Ishikawa (cell line): ENCODE data around the gene CASP10.

ENCODE experiments used
- CEBPB ChIP-seq: IDR thresholded peaks from 2 replicates; pipeline ENCODE4 v1.6.1; 2012
- CREB1 ChIP-seq: IDR thresholded peaks from 2 replicates; pipeline ENCODE4 v1.6.1; 2012; ENCODE audit warnings: low read depth
- EGR1 ChIP-seq: IDR thresholded peaks from 2 replicates; pipeline ENCODE4 v1.6.1; 2012
- EP300 ChIP-seq: IDR thresholded peaks from 2 replicates; pipeline ENCODE4 v1.6.1; 2012; ENCODE audit warnings: borderline replicate concordance
- FOXM1 ChIP-seq: IDR thresholded peaks from 2 replicates; pipeline ENCODE4 v1.6.1; 2012; ENCODE audit warnings: low read depth, borderline replicate concordance
- MAX ChIP-seq: IDR thresholded peaks from 2 replicates; pipeline ENCODE4 v1.6.1; 2012
- NFIC ChIP-seq: IDR thresholded peaks from 2 replicates; pipeline ENCODE4 v1.6.1; 2012
- RAD21 ChIP-seq: IDR thresholded peaks from 2 replicates; pipeline ENCODE4 v1.6.1; 2012; ENCODE audit warnings: low read depth
- TAF1 ChIP-seq: IDR thresholded peaks from 2 replicates; pipeline ENCODE4 v1.6.1; 2012; ENCODE audit warnings: low read depth, mild to moderate bottlenecking
- TCF12 ChIP-seq: IDR thresholded peaks from 2 replicates; pipeline ENCODE4 v1.6.1; 2012; ENCODE audit warnings: low read depth
- TEAD4 ChIP-seq: IDR thresholded peaks from 2 replicates; pipeline ENCODE4 v1.6.1; 2012
- USF1 ChIP-seq: IDR thresholded peaks from 2 replicates; pipeline ENCODE4 v1.6.1; 2012
- YY1 ChIP-seq: IDR thresholded peaks from 2 replicates; pipeline ENCODE4 v1.6.1; 2012; ENCODE audit warnings: low read depth
- ZBTB7A ChIP-seq: IDR thresholded peaks from 2 replicates; pipeline ENCODE4 v1.6.1; 2012; ENCODE audit warnings: low read depth
- TF ChIP-seq, protein P1 (sequence below): IDR thresholded peaks from 2 replicates; pipeline ENCODE4 v1.6.1; 2012; ENCODE audit warnings: low read depth, mild to moderate bottlenecking

CASP10 gene

GRCh38 chr2:201196803-201197202, 13.9 kb downstream of the CASP10 start:
- TF ChIP-seq RAD21 (no peak), ZBTB7A (no peak), FOXM1 (no peak), CREB1 (no peak), USF1 (no peak), MAX (no peak), EGR1 (no peak), CEBPB (no peak), EP300 (no peak), TEAD4 (no peak), TCF12 (no peak), YY1 (no peak)

DNA sequence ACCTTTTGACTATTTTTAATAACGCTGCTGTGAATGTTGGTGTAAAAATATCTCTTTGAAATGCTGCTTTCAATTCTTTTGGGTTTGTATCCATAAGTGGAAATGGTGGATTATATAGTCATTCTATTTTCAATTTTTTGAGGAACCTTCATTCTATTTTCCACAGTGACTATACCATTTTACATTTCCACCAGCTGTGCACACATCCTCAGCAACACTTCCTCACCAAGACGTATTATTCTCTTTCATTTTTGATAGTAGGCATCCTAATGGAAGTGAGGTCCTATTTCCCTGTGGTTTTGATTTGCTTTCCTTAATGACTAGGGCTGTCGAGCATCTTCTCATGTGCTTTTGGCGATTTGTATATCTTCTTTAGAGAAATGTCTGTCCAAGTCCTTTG, 14.8 kb downstream of the CASP10 start:
- TF ChIP-seq RAD21 = no peak
- TF ChIP-seq ZBTB7A = no peak
- TF ChIP-seq CEBPB = no peak
- TF ChIP-seq CREB1 = no peak
- TF ChIP-seq NFIC = no peak
- no peak for TF ChIP-seq EP300
- TF ChIP-seq TAF1 = no peak
- no peak for TF ChIP-seq YY1
- TF ChIP-seq USF1 = no peak
- TF ChIP-seq FOXM1 = no peak
- no peak for TF ChIP-seq EGR1
- TF ChIP-seq, protein P1, sequence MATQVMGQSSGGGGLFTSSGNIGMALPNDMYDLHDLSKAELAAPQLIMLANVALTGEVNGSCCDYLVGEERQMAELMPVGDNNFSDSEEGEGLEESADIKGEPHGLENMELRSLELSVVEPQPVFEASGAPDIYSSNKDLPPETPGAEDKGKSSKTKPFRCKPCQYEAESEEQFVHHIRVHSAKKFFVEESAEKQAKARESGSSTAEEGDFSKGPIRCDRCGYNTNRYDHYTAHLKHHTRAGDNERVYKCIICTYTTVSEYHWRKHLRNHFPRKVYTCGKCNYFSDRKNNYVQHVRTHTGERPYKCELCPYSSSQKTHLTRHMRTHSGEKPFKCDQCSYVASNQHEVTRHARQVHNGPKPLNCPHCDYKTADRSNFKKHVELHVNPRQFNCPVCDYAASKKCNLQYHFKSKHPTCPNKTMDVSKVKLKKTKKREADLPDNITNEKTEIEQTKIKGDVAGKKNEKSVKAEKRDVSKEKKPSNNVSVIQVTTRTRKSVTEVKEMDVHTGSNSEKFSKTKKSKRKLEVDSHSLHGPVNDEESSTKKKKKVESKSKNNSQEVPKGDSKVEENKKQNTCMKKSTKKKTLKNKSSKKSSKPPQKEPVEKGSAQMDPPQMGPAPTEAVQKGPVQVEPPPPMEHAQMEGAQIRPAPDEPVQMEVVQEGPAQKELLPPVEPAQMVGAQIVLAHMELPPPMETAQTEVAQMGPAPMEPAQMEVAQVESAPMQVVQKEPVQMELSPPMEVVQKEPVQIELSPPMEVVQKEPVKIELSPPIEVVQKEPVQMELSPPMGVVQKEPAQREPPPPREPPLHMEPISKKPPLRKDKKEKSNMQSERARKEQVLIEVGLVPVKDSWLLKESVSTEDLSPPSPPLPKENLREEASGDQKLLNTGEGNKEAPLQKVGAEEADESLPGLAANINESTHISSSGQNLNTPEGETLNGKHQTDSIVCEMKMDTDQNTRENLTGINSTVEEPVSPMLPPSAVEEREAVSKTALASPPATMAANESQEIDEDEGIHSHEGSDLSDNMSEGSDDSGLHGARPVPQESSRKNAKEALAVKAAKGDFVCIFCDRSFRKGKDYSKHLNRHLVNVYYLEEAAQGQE = no peak
- TF ChIP-seq TEAD4 = no peak

DNA sequence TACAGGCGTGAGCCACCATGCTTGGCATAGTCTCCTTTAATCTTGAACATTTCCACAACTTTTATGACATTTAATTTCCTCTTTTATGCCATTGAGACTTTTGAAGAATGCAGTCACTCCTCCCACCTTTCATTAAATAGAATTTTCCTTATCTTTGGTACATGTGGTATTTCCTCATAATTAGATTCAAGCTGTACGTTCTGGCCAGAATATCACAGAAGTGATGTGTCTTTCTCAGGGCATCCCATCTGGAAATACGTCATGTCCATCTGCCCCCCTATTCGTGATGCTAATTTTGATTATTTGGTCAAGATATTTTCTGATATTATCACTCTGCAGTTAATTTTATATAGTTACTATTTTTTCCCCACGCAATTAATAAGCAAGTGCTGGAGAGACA, 16.9 kb downstream of the CASP10 start:
- TF ChIP-seq EGR1 (no peak), FOXM1 (no peak), NFIC (no peak), ZBTB7A (no peak), MAX (no peak), CREB1 (no peak), RAD21 (no peak), YY1 (no peak), TCF12 (no peak), EP300 (no peak), USF1 (no peak), TEAD4 (no peak), TAF1 (no peak), CEBPB (no peak)
- TF ChIP-seq, protein P1 = no peak

DNA sequence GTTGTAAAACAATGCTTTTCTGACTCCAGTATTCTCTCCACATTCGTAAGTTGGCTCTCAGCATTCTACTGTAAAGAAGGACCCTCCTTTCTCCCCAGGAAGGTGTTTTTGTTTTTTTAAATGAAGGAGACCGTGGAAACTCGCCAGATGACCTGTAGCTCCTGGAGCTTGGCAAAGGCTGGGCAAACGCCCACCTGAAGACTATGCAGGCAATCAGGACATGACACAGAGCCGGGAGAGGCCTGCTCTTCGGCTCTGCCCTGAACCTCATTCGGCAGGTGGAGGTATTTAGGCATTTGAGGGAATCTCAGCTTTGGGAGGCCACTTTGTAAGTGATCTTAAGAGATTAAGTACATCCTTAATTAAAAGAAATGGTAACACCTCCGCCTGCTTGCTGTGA, 17.4 kb downstream of the CASP10 start:
- TF ChIP-seq NFIC = peak; percentile 51; the same call in 1 of the 2 replicates
- no peak for TF ChIP-seq TCF12
- TF ChIP-seq EGR1 = 0 out of 2 replicates have a peak, but pooled peaks have one; percentile 34

- TF ChIP-seq FOXM1 (no peak), CEBPB (no peak), YY1 (no peak), TAF1 (no peak), NFIC (no peak), MAX (no peak), EGR1 (no peak), CREB1 (no peak), ZBTB7A (no peak), USF1 (no peak), TEAD4 (no peak), EP300 (no peak), TCF12 (no peak), RAD21 (no peak)
- TF ChIP-seq, protein P1 = no peak
Observed at GRCh38 chr2:201201371-201201770, 18.4 kb downstream of the CASP10 start.
